K562 (cell line): ENCODE measurements around the gene HOXA4. TPM values are rescaled to one million over a fixed set of nuclear protein-coding genes. Genes with fewer than 3 reads are reported as not detected.

Source experiments
- ATAC-seq: fragments of 200-7000 bp; cut with Tn5 transposase; 3 replicates; pipeline ENCODE4 v1.9.1; 2020; ENCODE audit warnings: moderate library complexity
- BruUV-seq: library from RNA; stranded (reverse); fragments of 400-500 nt; replicated peaks from 2 replicates; lab custom pipeline; 2021; lab: Mats Ljungman, UMichigan
- CTCF ChIA-PET: fragments of 300-600 bp; formaldehyde crosslinking; extraction: SDS; loops from one replicate; lab custom pipeline; 2021; ENCODE audit warnings: low intra/inter-chr PET ratio; lab: Yijun Ruan, JAX
- POLR2A ChIA-PET: fragments of 300-600, 350-650 bp; sonication (Branson Sonifier 250); formaldehyde crosslinking; extraction: SDS; loops from one replicate; lab custom pipeline; 2021; ENCODE audit warnings: antibody characterized with exemption, inconsistent platforms; lab: Yijun Ruan, JAX
- DNase-seq, 4 experiments: peaks; one replicate each; pipeline versions ENCODE4 v3.0.0 to v3.0.0-alpha.2; 2011 to 2018; ENCODE audit warnings: low spot score in 3 of 4, mixed read lengths in 3 of 4; ENCODE audit errors: extremely low read depth in 1 of 4
- FAIRE-seq: peaks from 2 replicates; lab custom pipeline; 2011; peaks lifted over from hg19 to GRCh38; lab: Jason Lieb, UNC
- H2AFZ ChIP-seq: 2 replicates; pipeline ENCODE4 v1.6.0; 2011; ENCODE audit warnings: low read depth, low read length, control low read depth, inconsistent platforms
- H3K27ac ChIP-seq: fragments of 200-600 bp; 3 replicates; pipeline ENCODE4 v1.8.0; 2011; ENCODE audit warnings: low read depth, mild to moderate bottlenecking, control low read depth, inconsistent platforms, low read length, moderate library complexity, mixed read lengths; ENCODE audit errors: extremely low read depth
- H3K27me3 ChIP-seq, 2 experiments: fragments of 300-600 bp in 1 of 2; 2 replicates in 1 of 2; 3 replicates in 1 of 2; pipeline versions ENCODE4 v1.6.0 to v1.8.0; 2011; ENCODE audit warnings: inconsistent platforms in 2 of 2, low read length in 2 of 2, mild to moderate bottlenecking in 1 of 2, mixed read lengths in 1 of 2, moderate library complexity in 1 of 2; ENCODE audit not compliant: control insufficient read depth in 2 of 2, insufficient read depth in 2 of 2
- H3K36me3 ChIP-seq: fragments of 300-600 bp; 3 replicates; pipeline ENCODE4 v1.8.0; 2011; ENCODE audit warnings: mild to moderate bottlenecking, low read length, inconsistent platforms; ENCODE audit not compliant: control insufficient read depth, insufficient read depth
- H3K4me1 ChIP-seq, 2 experiments: fragments of 200-600 bp in 1 of 2; replicated peaks in 1 of 2; 2 replicates in 1 of 2; 3 replicates in 1 of 2; pipeline versions ENCODE4 v1.5.1 to v1.8.0; 2011; ENCODE audit warnings: inconsistent platforms in 2 of 2, low read length in 2 of 2, mild to moderate bottlenecking in 1 of 2, mixed read lengths in 1 of 2, moderate library complexity in 1 of 2; ENCODE audit not compliant: control insufficient read depth in 2 of 2, insufficient read depth in 2 of 2
- H3K4me2 ChIP-seq: 2 replicates; pipeline ENCODE4 v1.6.1; 2011; ENCODE audit warnings: low read length, control low read depth, inconsistent platforms, mixed read lengths; ENCODE audit not compliant: insufficient read depth
- H3K4me3 ChIP-seq: fragments of 200-600 bp; sonication (generic), shearing (Covaris generic); 2 replicates; pipeline ENCODE4 v1.5.1; 2016; ENCODE audit warnings: control low read depth, inconsistent platforms
- H3K79me2 ChIP-seq: fragments of 200-600 bp; 3 replicates; pipeline ENCODE4 v1.8.0; 2011; ENCODE audit warnings: low read length, inconsistent platforms; ENCODE audit not compliant: control insufficient read depth, insufficient read depth
- H3K9ac ChIP-seq, 2 experiments: 2 replicates each; pipeline versions ENCODE4 v1.6.0 to v1.6.1; 2011; ENCODE audit warnings: low read depth in 2 of 2, low read length in 2 of 2, control low read depth in 1 of 2, inconsistent platforms in 1 of 2, mild to moderate bottlenecking in 1 of 2, mixed read lengths in 1 of 2; ENCODE audit not compliant: insufficient read depth in 1 of 2
- H3K9me1 ChIP-seq: one replicate; pipeline ENCODE4 v1.6.0; 2011; ENCODE audit warnings: inconsistent platforms, mild to moderate bottlenecking, low read length, moderate library complexity; ENCODE audit not compliant: control insufficient read depth, insufficient read depth
- H3K9me3 ChIP-seq: replicated peaks from 2 replicates; pipeline ENCODE4 v1.5.1; 2011; ENCODE audit warnings: low read depth, low read length, inconsistent platforms; ENCODE audit not compliant: control insufficient read depth, insufficient read depth
- H4K20me1 ChIP-seq: replicated peaks from 2 replicates; pipeline ENCODE4 v1.6.1; 2011; ENCODE audit warnings: low read length, inconsistent platforms, mixed read lengths; ENCODE audit not compliant: control insufficient read depth, insufficient read depth
- ARID1B ChIP-seq: fragments of 450-650 bp; IDR thresholded peaks from 2 replicates; pipeline ENCODE4 v1.6.1; 2016; ENCODE audit warnings: antibody characterized with exemption, mild to moderate bottlenecking, inconsistent platforms
- BDP1 ChIP-seq: IDR thresholded peaks from 3 replicates; pipeline ENCODE4 v1.6.1; 2011; ENCODE audit not compliant: insufficient read length, insufficient read depth
- CUX1 ChIP-seq: fragments of 200-800 bp; sonication (Bioruptor generic); IDR thresholded peaks from 2 replicates; pipeline ENCODE4 v1.6.1; 2016; ENCODE audit warnings: missing genetic modification characterization, missing compliant biosample characterization
- CXXC5 ChIP-seq: fragments of 250-450 bp; sonication (Bioruptor Pico); IDR thresholded peaks from 2 replicates; pipeline ENCODE4 v1.8.0; 2022; ENCODE audit warnings: inconsistent platforms, mild to moderate bottlenecking, moderate library complexity
- FOXA1 ChIP-seq: fragments of 450-650 bp; IDR thresholded peaks from 2 replicates; pipeline ENCODE4 v1.6.1; 2016; ENCODE audit warnings: mild to moderate bottlenecking, borderline replicate concordance
- FOXP4 ChIP-seq: sonication (generic); formaldehyde crosslinking; IDR thresholded peaks from 2 replicates; pipeline ENCODE4 v1.8.0; 2022; ENCODE audit warnings: mild to moderate bottlenecking, missing genetic modification reagents, borderline replicate concordance
- HNRNPL ChIP-seq: fragments of 200-400 bp; formaldehyde crosslinking; IDR thresholded peaks from 2 replicates; pipeline ENCODE4 v1.6.1; 2017; ENCODE audit warnings: low read depth, mild to moderate bottlenecking, low read length
- HNRNPLL ChIP-seq: fragments of 200-400 bp; formaldehyde crosslinking; IDR thresholded peaks from 2 replicates; pipeline ENCODE4 v1.6.1; 2017; ENCODE audit warnings: low read length, low read depth, mild to moderate bottlenecking; ENCODE audit not compliant: poor library complexity, severe bottlenecking
- LARP7 ChIP-seq: fragments of 450-650 bp; IDR thresholded peaks from 2 replicates; pipeline ENCODE4 v1.6.1; 2016
- MYC ChIP-seq, 2 experiments: fragments of 250-450 bp in 1 of 2; sonication (Bioruptor Pico) in 1 of 2; IDR thresholded peaks; 2 replicates each; pipeline versions ENCODE4 v1.5.1 to v1.6.1; 2012 to 2021; ENCODE audit warnings: low read depth in 2 of 2, borderline replicate concordance in 1 of 2, improper control_type of control experiment in 1 of 2, low read length in 1 of 2, mild to moderate bottlenecking in 1 of 2, moderate library complexity in 1 of 2
- USF1 ChIP-seq: sonication (generic); formaldehyde crosslinking; IDR thresholded peaks from 2 replicates; pipeline ENCODE4 v1.9.0; 2022; ENCODE audit warnings: mild to moderate bottlenecking, missing genetic modification reagents
- WGBS: fragments of 100-300 bp; shearing (Covaris generic); methylation state at CpG from one replicate; pipeline ENCODE4 v1.1.6; 2016; ENCODE audit warnings: low coverage, mixed read lengths; ENCODE audit not compliant: insufficient coverage; ENCODE audit errors: missing lambda C conversion rate; 5-methylcytosine and 5-hydroxymethylcytosine counted together
- in situ Hi-C: fragments of 300-500 bp; cut with MboI; formaldehyde crosslinking; loops from 4 replicates; pipeline ENCODE4 v1.15.0; 2018; ENCODE audit warnings: inconsistent platforms, mixed read lengths
- intact Hi-C: fragments of 100-400 bp; cut with micrococcal nuclease; formaldehyde crosslinking; loops from 2 replicates; pipeline ENCODE4 v1.14.2; 2022
- polyA plus RNA-seq, 8 experiments: library from polyadenylated mRNA; depleted of rRNA in 4 of 8; stranded (reverse) in 5 of 8; unstranded in 3 of 8; fragments of >200 nt; fragmentation: Nextera tagmentation in 2 of 8; fragmentation: Illumina TruSeq in 1 of 8; extraction: Ambion mirVana in 2 of 8; extraction: Trizol in 1 of 8; gene quantifications; 2 replicates each; pipeline versions ENCODE4 v1.2.1 to v1.2.3, GENCODE V29; 2011 to 2014; ENCODE audit warnings: inconsistent platforms in 1 of 8, missing spikeins in 1 of 8
- total RNA-seq, 7 experiments: library from RNA; depleted of rRNA in 6 of 7; stranded (reverse); fragments of >200 nt in 6 of 7; fragmentation: Illumina TruSeq in 2 of 7; extraction: Trizol in 2 of 7; gene quantifications; 2 replicates each; pipeline versions ENCODE4 v1.2.1 to v1.2.3, GENCODE V29; 2011 to 2021; ENCODE audit warnings: low replicate concordance in 1 of 7

The HOXA4 gene
- total and polyA plus RNA-seq, 9 of the 15 experiments (the other 6 are each of a cell fraction or from before 2014, with no cell fraction given) = not detected

GRCh38 chr7:27108390-27109127, 22.0 kb downstream of the HOXA4 start:
- ChIA-PET POLR2A (interaction anchor here (0.6 kb wide), 1 partner anchor 8 kb away, joined by 3 read pairs; no protein-coding TSS in a partner anchor), CTCF (no interaction called here)
- no peak overlapping the region for H2AFZ ChIP-seq
- FAIRE-seq (no peak), DNase-seq (no peak), ATAC-seq (no peak)
- no peak overlapping the region for H3K4me3 ChIP-seq
- H3K79me2 ChIP-seq = no peaks in the 10 kb centered on the region
- no peaks in the 10 kb centered on the region for H3K9me3 ChIP-seq
- H3K4me1 ChIP-seq = peaks cover 0 to 17% of the 10 kb centered on the region in 2 experiments; a peak in 2 of 5 replicates
- no peaks in the 10 kb centered on the region for H3K36me3 ChIP-seq
- 33% methylated on average over 19 of the region's 41 CpGs for WGBS
- 0 out of 2 replicates have a peak, but pooled peaks cover 6% of the 10 kb centered on the region for H4K20me1 ChIP-seq
- H3K27ac ChIP-seq = no peak overlapping the region
- no TSS peak for BruUV-seq
- in situ Hi-C loops = no loop called here
- intact Hi-C loops = no loop called here
- no peak overlapping the region for H3K9ac ChIP-seq
- H3K9me1 ChIP-seq = no peaks in the 10 kb centered on the region
- H3K4me2 ChIP-seq = no peak overlapping the region
- peaks cover 55 to 67% of the 10 kb centered on the region in 2 experiments; a peak in 4 of 5 replicates for H3K27me3 ChIP-seq
- TF ChIP-seq MYC (IDR thresholded peaks at IDR 0.05; ENCODE audit: low read depth, low read length) = no peak
- TF ChIP-seq MYC (CRISPR knock-in tag; IDR thresholded peaks at IDR 0.05; ENCODE audit: borderline replicate concordance, low read depth) = no peak
- no peak for TF ChIP-seq HNRNPL
- no peak for TF ChIP-seq FOXP4 (CRISPR knock-in tag)
- TF ChIP-seq FOXA1 = no peak
- no peak for TF ChIP-seq LARP7
- TF ChIP-seq ARID1B = no peak
- no peak for TF ChIP-seq BDP1
- TF ChIP-seq CXXC5 = no peak
- TF ChIP-seq HNRNPLL = no peak
- TF ChIP-seq USF1 = no peak
- TF ChIP-seq CUX1 (CRISPR knock-in tag) = no peak
